Measurements from ENCODE around the gene NPTXR.

- TF ChIP-seq CTCF (IDR thresholded peaks at IDR 0.05; ENCODE audit: low read depth, low read length, poor library complexity, severe bottlenecking) (no peak), EZH2phosphoT487 (IDR thresholded peaks at IDR 0.05; ENCODE audit: borderline replicate concordance, low read length) (no peak)
Observed at GRCh38 chr22:38865201-38866023, 21.6 kb upstream of the NPTXR start.
